MCF 10A (cell line): ENCODE results near the gene CPNE4. TPM values are rescaled to one million over a fixed set of nuclear protein-coding genes. Genes with fewer than 3 reads are reported as not detected.
"Not testable (repeated sequence)": the region's sequence is repeated elsewhere in the genome, so short reads cannot be mapped to it uniquely, and the experiment has no call there.

Experiments
- BruUV-seq: library from RNA; stranded (reverse); fragments of 400-500 nt; replicated peaks from 2 replicates; lab custom pipeline; 2021; lab: Mats Ljungman, UMichigan
- CTCF ChIA-PET: fragments of 300-600 bp; sonication (Branson Sonifier 250); formaldehyde crosslinking; extraction: SDS; loops from one replicate; lab custom pipeline; 2021; ENCODE audit warnings: antibody characterized with exemption, inconsistent platforms; lab: Yijun Ruan, JAX
- POLR2A ChIA-PET: fragments of 300-600, 350-650 bp; sonication (Branson Sonifier 250); formaldehyde crosslinking; extraction: SDS; loops from one replicate; lab custom pipeline; 2020; ENCODE audit warnings: antibody characterized with exemption, inconsistent platforms; lab: Yijun Ruan, JAX
- DNase-seq: peaks from one replicate; pipeline ENCODE4 v3.0.0-alpha.2; 2018; ENCODE audit not compliant: unreplicated experiment
- H3K27ac Mint-ChIP-seq: one replicate; pipeline ENCODE4 v1.8.0; 2022; ENCODE audit warnings: mild to moderate bottlenecking, low read depth, mixed read lengths; ENCODE audit not compliant: unreplicated experiment
- H3K27me3 Mint-ChIP-seq: one replicate; pipeline ENCODE4 v1.8.0; 2022; ENCODE audit warnings: mixed read lengths; ENCODE audit not compliant: insufficient read depth, unreplicated experiment
- H3K36me3 Mint-ChIP-seq: one replicate; pipeline ENCODE4 v1.8.0; 2022; ENCODE audit warnings: mild to moderate bottlenecking, moderate library complexity, mixed read lengths; ENCODE audit not compliant: insufficient read depth, unreplicated experiment
- H3K4me1 Mint-ChIP-seq: one replicate; pipeline ENCODE4 v1.8.0; 2022; ENCODE audit warnings: mixed read lengths; ENCODE audit not compliant: insufficient read depth, unreplicated experiment
- H3K4me3 Mint-ChIP-seq: one replicate; pipeline ENCODE4 v1.8.0; 2022; ENCODE audit warnings: mild to moderate bottlenecking, moderate library complexity, mixed read lengths; ENCODE audit not compliant: unreplicated experiment
- H3K9me3 Mint-ChIP-seq: one replicate; pipeline ENCODE4 v1.8.0; 2022; ENCODE audit warnings: mixed read lengths; ENCODE audit not compliant: unreplicated experiment
- intact Hi-C: fragments of 100-400 bp; cut with micrococcal nuclease; formaldehyde crosslinking; loops from 2 replicates; pipeline ENCODE4 v1.14.1; 2022
- total RNA-seq: library from RNA; stranded (reverse); gene quantifications from 2 replicates; pipeline ENCODE4 v1.2.3, GENCODE V29; 2022
- TF ChIP-seq, protein P1 (sequence below): fragments of 200-600 bp; IDR thresholded peaks from one replicate; pipeline ENCODE4 v1.8.0; 2022; ENCODE audit warnings: antibody characterized with exemption, mild to moderate bottlenecking; ENCODE audit not compliant: unreplicated experiment

Gene CPNE4
- total RNA-seq, 1 experiment from 2014 or later = not detected

DNA sequence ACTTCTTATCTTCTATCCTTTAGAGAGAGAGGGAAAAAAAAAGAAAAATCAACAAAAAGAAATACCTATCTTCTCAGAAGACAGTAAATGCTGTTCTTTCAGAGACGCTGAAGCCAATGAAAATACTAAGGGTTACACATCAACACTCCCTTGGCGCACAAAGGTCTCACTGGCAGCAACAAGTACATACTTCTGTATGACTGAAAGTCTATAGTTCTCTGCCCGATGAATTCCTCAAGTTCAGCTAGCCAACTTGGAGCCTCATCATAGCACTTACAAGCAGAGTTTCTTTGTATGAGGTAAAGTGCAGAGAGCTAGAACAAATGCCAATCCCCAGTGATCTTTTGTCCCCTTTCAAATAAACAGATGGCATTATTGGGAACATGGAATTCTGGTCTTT, 62.7 kb downstream of the CPNE4 start:
- no peak overlapping the region for H3K27ac Mint-ChIP-seq
- TF ChIP-seq, protein P1, sequence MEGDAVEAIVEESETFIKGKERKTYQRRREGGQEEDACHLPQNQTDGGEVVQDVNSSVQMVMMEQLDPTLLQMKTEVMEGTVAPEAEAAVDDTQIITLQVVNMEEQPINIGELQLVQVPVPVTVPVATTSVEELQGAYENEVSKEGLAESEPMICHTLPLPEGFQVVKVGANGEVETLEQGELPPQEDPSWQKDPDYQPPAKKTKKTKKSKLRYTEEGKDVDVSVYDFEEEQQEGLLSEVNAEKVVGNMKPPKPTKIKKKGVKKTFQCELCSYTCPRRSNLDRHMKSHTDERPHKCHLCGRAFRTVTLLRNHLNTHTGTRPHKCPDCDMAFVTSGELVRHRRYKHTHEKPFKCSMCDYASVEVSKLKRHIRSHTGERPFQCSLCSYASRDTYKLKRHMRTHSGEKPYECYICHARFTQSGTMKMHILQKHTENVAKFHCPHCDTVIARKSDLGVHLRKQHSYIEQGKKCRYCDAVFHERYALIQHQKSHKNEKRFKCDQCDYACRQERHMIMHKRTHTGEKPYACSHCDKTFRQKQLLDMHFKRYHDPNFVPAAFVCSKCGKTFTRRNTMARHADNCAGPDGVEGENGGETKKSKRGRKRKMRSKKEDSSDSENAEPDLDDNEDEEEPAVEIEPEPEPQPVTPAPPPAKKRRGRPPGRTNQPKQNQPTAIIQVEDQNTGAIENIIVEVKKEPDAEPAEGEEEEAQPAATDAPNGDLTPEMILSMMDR = no peak
- no peaks in the 10 kb centered on the region for H3K9me3 Mint-ChIP-seq
- no peaks in the 10 kb centered on the region for H3K27me3 Mint-ChIP-seq
- intact Hi-C loops = no loop called here
- BruUV-seq = no TSS peak
- POLR2A ChIA-PET = no interaction called here
- CTCF ChIA-PET = interaction anchor here (0.6 to 1.7 kb wide), 4 partner anchors 35 to 239 kb away, joined by 3 to 8 read pairs (median 4); no protein-coding TSS in a partner anchor
- DNase-seq = no peak
- no peak overlapping the region for H3K4me3 Mint-ChIP-seq
- H3K4me1 Mint-ChIP-seq = no peaks in the 10 kb centered on the region
- no peaks in the 10 kb centered on the region for H3K36me3 Mint-ChIP-seq

DNA sequence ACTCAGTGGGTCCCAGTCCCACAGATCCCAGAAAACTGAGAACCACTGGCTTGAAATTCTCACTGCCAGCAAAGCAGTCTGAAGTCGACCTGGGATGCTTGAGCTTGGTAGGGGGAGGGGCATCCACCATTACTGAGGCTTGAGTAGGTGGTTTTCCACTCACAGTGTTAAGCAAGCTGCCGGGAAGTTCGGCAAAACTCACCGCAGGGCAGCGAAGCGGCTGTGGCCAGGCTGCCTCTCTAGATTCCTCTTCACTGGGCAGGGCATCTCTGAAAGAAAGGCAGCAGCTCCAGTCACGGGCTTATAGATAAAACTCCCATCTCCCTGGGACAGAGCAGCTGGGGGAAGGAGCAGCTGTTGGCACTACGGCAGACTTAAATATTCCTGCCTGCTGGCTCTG, 71.4 kb downstream of the CPNE4 start:
- H3K4me3 Mint-ChIP-seq, CTCF ChIA-PET, H3K27ac Mint-ChIP-seq, H3K36me3 Mint-ChIP-seq, DNase-seq, BruUV-seq, H3K27me3 Mint-ChIP-seq, POLR2A ChIA-PET, H3K9me3 Mint-ChIP-seq, H3K4me1 Mint-ChIP-seq, intact Hi-C loops: not testable (repeated sequence)

DNA sequence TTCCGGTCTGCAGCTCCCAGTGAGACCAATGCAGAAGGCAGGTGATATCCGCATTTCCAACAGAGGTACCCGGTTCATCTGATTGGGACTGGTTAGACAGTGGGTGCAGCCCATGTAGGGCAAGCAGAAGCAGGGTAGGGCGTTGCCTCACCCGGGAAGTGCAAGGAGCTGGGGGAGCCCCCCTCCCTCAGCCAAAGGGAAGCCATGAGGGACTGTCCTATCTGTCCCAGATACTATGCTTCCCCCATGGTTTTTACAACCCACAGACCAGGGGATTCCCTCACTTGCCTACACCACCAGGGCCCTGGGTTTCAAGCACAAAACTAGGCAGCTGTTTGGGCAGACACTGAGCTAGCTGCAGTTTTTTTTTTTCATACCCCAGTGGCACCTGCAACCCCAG, 71.8 kb downstream of the CPNE4 start:
- H3K27me3 Mint-ChIP-seq = no peaks in the 10 kb centered on the region
- no peak for DNase-seq
- H3K9me3 Mint-ChIP-seq = peaks cover 8% of the 10 kb centered on the region
- no peak overlapping the region for H3K27ac Mint-ChIP-seq
- H3K4me3 Mint-ChIP-seq = no peak overlapping the region
- ChIA-PET CTCF (no interaction called here), POLR2A (no interaction called here)
- H3K36me3 Mint-ChIP-seq = no peaks in the 10 kb centered on the region
- intact Hi-C loops = no loop called here
- no TSS peak for BruUV-seq
- TF ChIP-seq, protein P1 = no peak
- no peaks in the 10 kb centered on the region for H3K4me1 Mint-ChIP-seq

DNA sequence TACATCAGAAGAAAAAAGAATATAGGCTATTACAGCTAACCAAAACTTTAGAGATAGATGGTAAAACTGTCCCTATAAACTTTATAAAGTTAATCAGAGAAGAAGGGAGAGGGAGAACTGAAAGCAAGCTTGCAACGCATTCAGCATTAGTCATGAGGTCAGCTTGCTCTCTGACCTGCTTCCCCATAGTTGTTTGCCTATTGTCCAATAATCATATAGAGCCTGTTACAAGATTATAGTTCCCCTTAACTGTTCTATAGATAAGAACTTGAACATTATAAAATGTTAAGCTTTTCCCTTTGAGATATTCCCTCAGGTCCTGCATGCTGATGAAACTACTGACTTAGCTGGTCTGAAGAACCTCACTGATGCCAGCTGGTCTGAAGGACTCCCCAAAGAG, 74.5 kb downstream of the CPNE4 start:
- Mint-ChIP-seq H3K4me3 (no peak overlapping the region), H3K9me3 (no peaks in the 10 kb centered on the region), H3K27ac (no peak overlapping the region), H3K36me3 (no peaks in the 10 kb centered on the region), H3K4me1 (no peaks in the 10 kb centered on the region), H3K27me3 (no peaks in the 10 kb centered on the region)
- no TSS peak for BruUV-seq
- POLR2A ChIA-PET = no interaction called here
- TF ChIP-seq, protein P1 = no peak
- CTCF ChIA-PET = no interaction called here
- peak; percentile 44 for DNase-seq
- intact Hi-C loops = no loop called here

DNA sequence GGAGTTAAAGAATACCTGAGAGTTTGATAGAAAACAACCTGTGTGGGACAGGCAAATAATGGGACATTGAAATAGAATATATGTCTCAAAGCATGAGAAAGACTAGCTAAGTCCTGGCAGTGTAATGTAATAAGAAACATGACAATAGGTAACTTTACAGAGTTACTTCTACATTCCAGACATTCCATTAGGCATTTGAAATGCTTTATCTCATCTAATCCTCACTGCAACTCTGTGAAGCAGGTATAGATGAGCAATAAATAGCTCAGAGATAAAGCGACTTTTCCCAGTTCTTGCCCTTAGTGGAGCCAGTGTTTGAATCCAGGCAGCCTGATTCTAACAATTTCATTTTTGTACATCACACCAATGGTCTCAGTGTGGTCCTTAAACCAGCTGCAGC, 76.8 kb downstream of the CPNE4 start:
- no peaks in the 10 kb centered on the region for H3K4me1 Mint-ChIP-seq
- no peak overlapping the region for H3K4me3 Mint-ChIP-seq
- ChIA-PET POLR2A (no interaction called here), CTCF (interaction anchor here (0.6 to 1.0 kb wide), 5 partner anchors 55 to 442 kb away, joined by 3 to 4 read pairs (median 3); no protein-coding TSS in a partner anchor)
- no peak overlapping the region for H3K27ac Mint-ChIP-seq
- DNase-seq = no peak
- intact Hi-C loops = no loop called here
- no peaks in the 10 kb centered on the region for H3K27me3 Mint-ChIP-seq
- no peaks in the 10 kb centered on the region for H3K9me3 Mint-ChIP-seq
- TF ChIP-seq, protein P1 = no peak
- BruUV-seq = no TSS peak
- no peaks in the 10 kb centered on the region for H3K36me3 Mint-ChIP-seq
